ENCODE results near the gene ARMH2. TPM values are rescaled to one million over a fixed set of nuclear protein-coding genes. Genes with fewer than 3 reads are reported as not detected.

Gene ARMH2
- polyA plus RNA-seq, 3 donors = 0.34 to 0.71 TPM; not detected in 1

GRCh38 chr6:24780206-24780605 lies 18.5 kb downstream of the ARMH2 start:
- no peaks in the 10 kb centered on the region for H3K9me3 Mint-ChIP-seq
- peaks cover 18 to 37% of the 10 kb centered on the region in 2 donors for H3K36me3 ChIP-seq (replicated peaks in 1 of 2; ENCODE audit: control insufficient read depth in 1 of 2, insufficient read depth in 2 of 2, low read length in 2 of 2)
- H3K27ac Mint-ChIP-seq = peak overlapping the region in 1 of 7 donors; percentile 22
- H4K20me1 ChIP-seq (ENCODE audit: insufficient read depth, low read length) = no peaks in the 10 kb centered on the region
- peaks cover 23% of the 10 kb centered on the region for H3K4me1 Mint-ChIP-seq
- H3K9me3 ChIP-seq (replicated peaks in 1 of 2; ENCODE audit: control insufficient read depth in 1 of 2, insufficient read depth in 1 of 2, low read length in 2 of 2) = no peaks in the 10 kb centered on the region
- no peak overlapping the region for H2AFZ ChIP-seq (ENCODE audit: insufficient read depth, low read depth, low read length, poor library complexity, severe bottlenecking)
- DNase-seq = no peak
- peak overlapping the region in 1 of 2 donors; percentile 48 for H3K27ac ChIP-seq (ENCODE audit: low read depth in 1 of 2, low read length in 2 of 2)
- intact Hi-C loops (cut with micrococcal nuclease) = no loop called here
- no peaks in the 10 kb centered on the region for H3K27me3 ChIP-seq (ENCODE audit: control insufficient read depth in 2 of 2, insufficient read depth in 2 of 2, low read length in 2 of 2)
- H3K4me3 Mint-ChIP-seq = no peak overlapping the region
- no peak overlapping the region for H3K9ac ChIP-seq (ENCODE audit: insufficient read depth, low read length, poor library complexity, severe bottlenecking)
- H3K79me2 ChIP-seq (ENCODE audit: insufficient read depth, low read length) = peaks cover 71% of the 10 kb centered on the region
- H3K36me3 Mint-ChIP-seq = peaks cover 18 to 40% of the 10 kb centered on the region in 2 donors
- no peak for TF ChIP-seq CTCF (IDR thresholded peaks at IDR 0.05)
- H3K4me3 ChIP-seq (replicated peaks in 1 of 3; ENCODE audit: low read depth in 2 of 3, low read length in 3 of 3) = no peak overlapping the region
- no CpG with 5 or more reads among the region's 4 CpGs for WGBS (ENCODE audit: insufficient coverage)
- peaks cover 12 to 19% of the 10 kb centered on the region in 2 donors for H3K4me1 ChIP-seq (ENCODE audit: control insufficient read depth in 1 of 2, insufficient read depth in 2 of 2, low read length in 2 of 2)
- H3K4me2 ChIP-seq (replicated peaks; ENCODE audit: extremely low read depth, low read length, poor library complexity, severe bottlenecking) = no peak overlapping the region
- H3K27me3 Mint-ChIP-seq (ENCODE audit: low read depth in 3 of 3) = no peaks in the 10 kb centered on the region

DNA sequence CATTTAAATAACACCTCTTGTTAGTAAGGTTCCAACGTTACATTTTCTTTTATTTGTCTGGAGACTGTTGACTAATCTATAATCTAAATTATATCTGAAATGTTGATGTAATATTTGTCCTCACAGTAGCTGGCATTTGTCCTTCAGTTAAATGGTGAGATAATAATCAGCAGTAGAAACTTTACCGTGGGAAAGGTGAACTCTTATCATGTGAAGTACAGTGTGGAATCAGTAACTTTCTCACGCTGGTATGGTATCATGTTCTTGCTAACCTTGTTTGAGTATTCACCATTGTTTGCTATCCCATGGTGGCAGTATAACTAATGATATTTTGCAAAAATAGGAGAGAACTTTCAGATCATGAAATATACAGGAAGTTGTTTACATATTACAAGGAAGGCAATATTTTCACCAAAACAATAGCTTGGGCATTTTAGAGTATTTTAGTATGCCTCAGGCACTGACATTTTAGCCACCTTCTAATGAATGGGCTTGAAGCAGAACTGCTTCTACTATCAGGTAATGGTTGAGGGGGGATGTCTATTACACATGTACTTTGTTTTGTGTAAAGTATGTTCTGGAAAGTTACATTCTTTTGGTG lies 19.2 kb downstream of the ARMH2 start:
- Mint-ChIP-seq H3K27ac (peak overlapping the region in 2 of 7 donors; percentile 22 to 28), H3K4me1 (peaks cover 23% of the 10 kb centered on the region), H3K9me3 (no peaks in the 10 kb centered on the region), H3K36me3 (peaks cover 18 to 39% of the 10 kb centered on the region in 2 donors), H3K27me3 (ENCODE audit: low read depth in 3 of 3) (no peaks in the 10 kb centered on the region), H3K4me3 (no peak overlapping the region)
- Histone ChIP-seq H3K9me3 (replicated peaks in 1 of 2; ENCODE audit: control insufficient read depth in 1 of 2, insufficient read depth in 1 of 2, low read length in 2 of 2) (no peaks in the 10 kb centered on the region), H2AFZ (ENCODE audit: insufficient read depth, low read depth, low read length, poor library complexity, severe bottlenecking) (no peak overlapping the region), H3K79me2 (ENCODE audit: insufficient read depth, low read length) (peaks cover 74% of the 10 kb centered on the region), H3K27me3 (ENCODE audit: control insufficient read depth in 2 of 2, insufficient read depth in 2 of 2, low read length in 2 of 2) (no peaks in the 10 kb centered on the region), H3K4me1 (ENCODE audit: control insufficient read depth in 1 of 2, insufficient read depth in 2 of 2, low read length in 2 of 2) (peaks cover 13 to 19% of the 10 kb centered on the region in 2 donors), H3K4me3 (replicated peaks in 1 of 3; ENCODE audit: low read depth in 2 of 3, low read length in 3 of 3) (no peak overlapping the region), H3K27ac (ENCODE audit: low read depth in 1 of 2, low read length in 2 of 2) (peak overlapping the region in 1 of 2 donors; percentile 48), H4K20me1 (ENCODE audit: insufficient read depth, low read length) (no peaks in the 10 kb centered on the region), H3K36me3 (replicated peaks in 1 of 2; ENCODE audit: control insufficient read depth in 1 of 2, insufficient read depth in 2 of 2, low read length in 2 of 2) (peaks cover 12 to 30% of the 10 kb centered on the region in 2 donors), H3K4me2 (replicated peaks; ENCODE audit: extremely low read depth, low read length, poor library complexity, severe bottlenecking) (no peak overlapping the region), H3K9ac (ENCODE audit: insufficient read depth, low read length, poor library complexity, severe bottlenecking) (no peak overlapping the region)
- no peak for DNase-seq
- WGBS (ENCODE audit: insufficient coverage) = 80% methylated on average over 1 of the region's 3 CpGs
- intact Hi-C loops (cut with micrococcal nuclease) = no loop called here
- TF ChIP-seq CTCF (IDR thresholded peaks at IDR 0.05) = no peak

All from CD14-positive monocyte (primary cell).